GM21723 (cell line): Measurements from ENCODE around the gene PRODH.
"Not testable (repeated sequence)": the region's sequence is repeated elsewhere in the genome, so short reads cannot be mapped to it uniquely, and the experiment has no call there.

Source experiments
- ATAC-seq: cut with Tn5 transposase; IDR thresholded peaks from one replicate; pipeline ENCODE4 v1.9.1; 2021; ENCODE audit warnings: mild to moderate bottlenecking, moderate library complexity; ENCODE audit not compliant: unreplicated experiment

The PRODH gene

GRCh38 chr22:18911535-18911934, 24.6 kb downstream of the PRODH start:
- not testable (repeated sequence) for ATAC-seq

DNA sequence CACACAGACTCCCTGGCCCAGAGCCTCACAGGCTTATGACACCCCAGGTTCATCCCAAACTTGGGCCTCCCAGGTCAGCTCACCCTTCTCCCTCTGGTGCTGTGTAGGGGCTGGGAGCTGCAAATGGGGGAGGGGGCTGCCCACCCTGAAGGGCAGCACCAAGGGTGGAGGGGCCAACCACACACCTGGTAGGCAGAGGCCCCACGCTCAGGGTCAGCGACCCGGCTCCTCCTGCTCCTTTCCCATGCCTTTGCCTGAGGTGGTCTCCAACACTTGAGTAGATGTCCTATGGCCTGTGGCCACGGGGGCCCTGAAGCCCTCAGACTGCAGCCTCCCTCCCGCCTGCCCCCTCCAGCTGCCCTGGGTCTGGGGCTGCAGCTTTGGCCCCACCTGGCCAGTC, 26.5 kb downstream of the PRODH start:
- no peak for ATAC-seq

- ATAC-seq: no peak
Observed at GRCh38 chr22:18906896-18907295, 29.2 kb downstream of the PRODH start.

- peak; percentile 33 for ATAC-seq
Observed at GRCh38 chr22:18906410-18906745, 29.7 kb downstream of the PRODH start.

DNA sequence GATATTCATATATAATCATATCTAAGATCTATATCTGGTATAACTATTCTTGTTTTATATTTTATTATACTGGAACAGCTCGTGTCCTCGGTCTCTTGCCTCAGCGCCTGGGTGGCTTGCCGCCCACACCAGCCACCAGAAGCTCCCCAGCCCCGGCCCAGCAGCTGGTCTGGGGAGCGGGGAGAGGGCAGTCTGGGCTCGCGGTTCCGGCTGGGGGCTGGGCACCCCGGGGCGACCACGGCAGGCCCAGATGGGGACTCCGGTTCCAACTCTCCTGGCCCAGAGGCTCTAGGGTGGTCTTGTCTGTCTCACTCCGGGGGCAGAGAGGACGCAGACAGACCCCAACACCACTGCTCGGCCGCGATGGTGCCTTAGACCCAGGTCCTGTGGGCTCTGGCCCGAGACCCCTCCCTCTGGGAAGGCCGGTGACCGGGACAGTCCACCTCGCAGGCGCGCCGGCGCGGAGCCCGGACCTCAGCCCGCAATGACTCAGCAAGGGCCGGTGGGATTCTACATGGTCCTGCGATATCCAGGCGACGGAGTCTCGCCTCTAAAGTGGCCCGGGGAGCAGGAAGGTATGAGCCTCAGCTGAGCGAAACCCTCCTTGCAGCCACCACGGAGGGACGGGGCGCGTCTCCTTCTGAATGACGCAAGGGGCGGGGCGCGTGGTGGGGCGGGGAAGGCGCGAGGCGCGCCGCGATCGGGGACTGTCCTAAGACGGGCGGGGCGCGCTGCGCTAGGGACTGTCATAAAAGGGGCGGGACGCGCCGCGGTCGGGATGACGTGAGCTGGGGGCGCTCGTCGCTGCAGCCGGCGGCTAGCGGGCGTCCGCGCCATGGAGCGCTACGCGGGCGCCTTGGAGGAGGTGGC, 30.3 kb downstream of the PRODH start, which contains the start of gene DGCR6:
Gene DGCR6, plus strand, starts transcription at position 781 of the 870 bp plus-strand sequence. Its CDS starts 55 bp downstream, at position 836.
- peak; percentile 90 for ATAC-seq

GRCh38 chr22:18896037-18896657, 39.9 kb downstream of the PRODH start:
- not testable (repeated sequence) for ATAC-seq

DNA sequence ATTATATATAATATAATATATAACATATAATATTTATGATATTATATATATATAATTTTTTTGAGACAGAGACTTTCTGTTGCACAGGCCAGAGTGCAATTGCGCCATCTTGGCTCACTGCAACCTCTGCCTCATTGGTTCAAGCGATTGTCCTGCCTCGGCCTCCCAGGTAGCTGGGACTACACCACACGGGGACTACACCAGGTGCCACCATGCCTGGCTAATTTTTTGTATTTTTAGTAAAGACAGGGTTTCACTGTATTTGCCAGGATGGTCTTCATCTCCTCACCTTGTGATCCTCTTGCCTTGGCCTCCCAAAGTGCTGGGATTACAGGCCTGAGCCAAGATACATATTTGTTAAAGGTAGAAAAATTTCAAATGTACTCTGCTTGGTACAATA, 42.3 kb downstream of the PRODH start:
- not testable (repeated sequence) for ATAC-seq

GRCh38 chr22:18890510-18891192, 45.4 kb downstream of the PRODH start:
- not testable (repeated sequence) for ATAC-seq

DNA sequence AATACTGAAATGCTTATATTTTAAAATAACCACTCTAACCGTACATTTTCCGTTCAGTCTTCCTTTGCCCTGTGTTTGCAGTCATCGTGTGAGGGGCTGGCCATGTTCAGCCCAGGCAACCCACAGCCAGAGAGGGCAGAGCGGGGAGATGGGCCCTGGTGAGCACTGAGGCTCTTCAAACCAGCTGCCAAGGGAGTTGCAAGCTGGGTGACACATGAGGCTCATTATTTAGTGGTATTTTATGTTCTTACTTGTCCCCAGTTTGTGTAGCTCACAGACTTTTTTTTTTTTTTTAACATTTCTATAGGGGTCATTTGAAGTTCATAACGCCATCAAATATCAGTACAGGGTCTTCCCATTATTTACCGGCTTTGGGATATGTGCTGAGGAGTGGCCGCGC, 48.0 kb downstream of the PRODH start:
- ATAC-seq: no peak

- not testable (repeated sequence) for ATAC-seq
Observed at GRCh38 chr22:18884465-18884864, 51.6 kb downstream of the PRODH start.

GRCh38 chr22:18881260-18881659, 54.8 kb downstream of the PRODH start:
- ATAC-seq: not testable (repeated sequence)
